K562 (cell line): Measurements from ENCODE around the gene TRERF1. TPM values are rescaled to one million over a fixed set of nuclear protein-coding genes. Genes with fewer than 3 reads are reported as not detected.

Experiments
- ATAC-seq: fragments of 200-7000 bp; cut with Tn5 transposase; 3 replicates; pipeline ENCODE4 v1.9.1; 2020; ENCODE audit warnings: moderate library complexity
- BruUV-seq: library from RNA; stranded (reverse); fragments of 400-500 nt; replicated peaks from 2 replicates; lab custom pipeline; 2021; lab: Mats Ljungman, UMichigan
- CTCF ChIA-PET: fragments of 300-600 bp; formaldehyde crosslinking; extraction: SDS; loops from one replicate; lab custom pipeline; 2021; ENCODE audit warnings: low intra/inter-chr PET ratio; lab: Yijun Ruan, JAX
- POLR2A ChIA-PET: fragments of 300-600, 350-650 bp; sonication (Branson Sonifier 250); formaldehyde crosslinking; extraction: SDS; loops from one replicate; lab custom pipeline; 2021; ENCODE audit warnings: antibody characterized with exemption, inconsistent platforms; lab: Yijun Ruan, JAX
- DNase-seq, 4 experiments: peaks; one replicate each; pipeline versions ENCODE4 v3.0.0 to v3.0.0-alpha.2; 2011 to 2018; ENCODE audit warnings: low spot score in 3 of 4, mixed read lengths in 3 of 4; ENCODE audit errors: extremely low read depth in 1 of 4
- FAIRE-seq: peaks from 2 replicates; lab custom pipeline; 2011; peaks lifted over from hg19 to GRCh38; lab: Jason Lieb, UNC
- H2AFZ ChIP-seq: 2 replicates; pipeline ENCODE4 v1.6.0; 2011; ENCODE audit warnings: low read depth, low read length, control low read depth, inconsistent platforms
- H3K27ac ChIP-seq: fragments of 200-600 bp; 3 replicates; pipeline ENCODE4 v1.8.0; 2011; ENCODE audit warnings: low read depth, mild to moderate bottlenecking, control low read depth, inconsistent platforms, low read length, moderate library complexity, mixed read lengths; ENCODE audit errors: extremely low read depth
- H3K27me3 ChIP-seq, 2 experiments: fragments of 300-600 bp in 1 of 2; 2 replicates in 1 of 2; 3 replicates in 1 of 2; pipeline versions ENCODE4 v1.6.0 to v1.8.0; 2011; ENCODE audit warnings: inconsistent platforms in 2 of 2, low read length in 2 of 2, mild to moderate bottlenecking in 1 of 2, mixed read lengths in 1 of 2, moderate library complexity in 1 of 2; ENCODE audit not compliant: control insufficient read depth in 2 of 2, insufficient read depth in 2 of 2
- H3K36me3 ChIP-seq: fragments of 300-600 bp; 3 replicates; pipeline ENCODE4 v1.8.0; 2011; ENCODE audit warnings: mild to moderate bottlenecking, low read length, inconsistent platforms; ENCODE audit not compliant: control insufficient read depth, insufficient read depth
- H3K4me1 ChIP-seq, 2 experiments: fragments of 200-600 bp in 1 of 2; replicated peaks in 1 of 2; 2 replicates in 1 of 2; 3 replicates in 1 of 2; pipeline versions ENCODE4 v1.5.1 to v1.8.0; 2011; ENCODE audit warnings: inconsistent platforms in 2 of 2, low read length in 2 of 2, mild to moderate bottlenecking in 1 of 2, mixed read lengths in 1 of 2, moderate library complexity in 1 of 2; ENCODE audit not compliant: control insufficient read depth in 2 of 2, insufficient read depth in 2 of 2
- H3K4me2 ChIP-seq: 2 replicates; pipeline ENCODE4 v1.6.1; 2011; ENCODE audit warnings: low read length, control low read depth, inconsistent platforms, mixed read lengths; ENCODE audit not compliant: insufficient read depth
- H3K4me3 ChIP-seq: fragments of 200-600 bp; sonication (generic), shearing (Covaris generic); 2 replicates; pipeline ENCODE4 v1.5.1; 2016; ENCODE audit warnings: control low read depth, inconsistent platforms
- H3K79me2 ChIP-seq: fragments of 200-600 bp; 3 replicates; pipeline ENCODE4 v1.8.0; 2011; ENCODE audit warnings: low read length, inconsistent platforms; ENCODE audit not compliant: control insufficient read depth, insufficient read depth
- H3K9ac ChIP-seq, 2 experiments: 2 replicates each; pipeline versions ENCODE4 v1.6.0 to v1.6.1; 2011; ENCODE audit warnings: low read depth in 2 of 2, low read length in 2 of 2, control low read depth in 1 of 2, inconsistent platforms in 1 of 2, mild to moderate bottlenecking in 1 of 2, mixed read lengths in 1 of 2; ENCODE audit not compliant: insufficient read depth in 1 of 2
- H3K9me1 ChIP-seq: one replicate; pipeline ENCODE4 v1.6.0; 2011; ENCODE audit warnings: inconsistent platforms, mild to moderate bottlenecking, low read length, moderate library complexity; ENCODE audit not compliant: control insufficient read depth, insufficient read depth
- H3K9me3 ChIP-seq: replicated peaks from 2 replicates; pipeline ENCODE4 v1.5.1; 2011; ENCODE audit warnings: low read depth, low read length, inconsistent platforms; ENCODE audit not compliant: control insufficient read depth, insufficient read depth
- H4K20me1 ChIP-seq: replicated peaks from 2 replicates; pipeline ENCODE4 v1.6.1; 2011; ENCODE audit warnings: low read length, inconsistent platforms, mixed read lengths; ENCODE audit not compliant: control insufficient read depth, insufficient read depth
- BRD4 ChIP-seq: fragments of 200-600 bp; sonication (generic); IDR thresholded peaks from 2 replicates; pipeline ENCODE4 v1.6.1; 2017; ENCODE audit warnings: inconsistent platforms
- CHD1 ChIP-seq: fragments of 200-600 bp; sonication (generic); IDR thresholded peaks from one replicate; pipeline ENCODE4 v1.6.1; 2012; ENCODE audit warnings: mild to moderate bottlenecking, moderate library complexity, low read length, inconsistent platforms
- FOXA1 ChIP-seq: fragments of 450-650 bp; IDR thresholded peaks from 2 replicates; pipeline ENCODE4 v1.6.1; 2016; ENCODE audit warnings: mild to moderate bottlenecking, borderline replicate concordance
- GABPB1 ChIP-seq: sonication (generic); formaldehyde crosslinking; IDR thresholded peaks from 2 replicates; pipeline ENCODE4 v1.8.0; 2022; ENCODE audit warnings: mild to moderate bottlenecking, missing genetic modification reagents
- HDAC2 ChIP-seq: fragments of 450-650 bp; IDR thresholded peaks from 2 replicates; pipeline ENCODE4 v1.6.1; 2016; ENCODE audit warnings: mild to moderate bottlenecking
- HDGF ChIP-seq: fragments of 450-650 bp; IDR thresholded peaks from 2 replicates; pipeline ENCODE4 v1.6.1; 2016
- HMBOX1 ChIP-seq: sonication (generic); IDR thresholded peaks from 2 replicates; pipeline ENCODE4 v1.6.1; 2016
- HNRNPK ChIP-seq: fragments of 200-400 bp; formaldehyde crosslinking; IDR thresholded peaks from one replicate; pipeline ENCODE4 v1.6.1; 2018; ENCODE audit warnings: mild to moderate bottlenecking, low read depth, low read length; ENCODE audit not compliant: poor library complexity, severe bottlenecking
- KDM5B ChIP-seq: fragments of 200-600 bp; sonication (generic); IDR thresholded peaks from 2 replicates; pipeline ENCODE4 v1.6.1; 2012; ENCODE audit warnings: low read depth, mild to moderate bottlenecking, moderate library complexity, low read length, control low read depth, inconsistent platforms; ENCODE audit not compliant: insufficient replicate concordance
- KLF1 ChIP-seq: fragments of 450-650 bp; IDR thresholded peaks from 2 replicates; pipeline ENCODE4 v1.6.1; 2016; ENCODE audit warnings: missing genetic modification characterization, missing compliant biosample characterization
- RBM14 ChIP-seq: fragments of 200-400 bp; formaldehyde crosslinking; IDR thresholded peaks from 2 replicates; pipeline ENCODE4 v1.6.1; 2018; ENCODE audit warnings: low read depth, mild to moderate bottlenecking, low read length, moderate library complexity, borderline replicate concordance; ENCODE audit not compliant: insufficient read depth
- SP1 ChIP-seq: sonication (generic); formaldehyde crosslinking; IDR thresholded peaks from 2 replicates; pipeline ENCODE4 v1.8.1; 2022; ENCODE audit warnings: mild to moderate bottlenecking, missing genetic modification reagents
- TAF15 ChIP-seq: fragments of 200-400 bp; formaldehyde crosslinking; IDR thresholded peaks from 2 replicates; pipeline ENCODE4 v1.6.1; 2017; ENCODE audit warnings: mild to moderate bottlenecking, low read depth, low read length, moderate library complexity
- UBTF ChIP-seq, 2 experiments: IDR thresholded peaks; 2 replicates each; pipeline ENCODE4 v1.6.1; 2012; ENCODE audit warnings: improper control_type of control experiment in 2 of 2, low read depth in 2 of 2, low read length in 2 of 2, borderline replicate concordance in 1 of 2
- YY1 ChIP-seq, 3 experiments: IDR thresholded peaks; 2 replicates each; pipeline ENCODE4 v1.6.1; 2011; ENCODE audit warnings: low read length in 2 of 3, mild to moderate bottlenecking in 2 of 3, moderate library complexity in 2 of 3, borderline replicate concordance in 1 of 3, control low read depth in 1 of 3, low read depth in 1 of 3; ENCODE audit not compliant: insufficient read depth in 3 of 3, insufficient replicate concordance in 2 of 3, control insufficient read depth in 1 of 3, insufficient read length in 1 of 3; ENCODE audit errors: extremely low read depth in 1 of 3
- ZBTB17 ChIP-seq: fragments of 450-650 bp; formaldehyde crosslinking; IDR thresholded peaks from 2 replicates; pipeline ENCODE4 v1.4.0; 2020; ENCODE audit warnings: mild to moderate bottlenecking
- ZFP1 ChIP-seq: fragments of 450-650 bp; formaldehyde crosslinking; IDR thresholded peaks from 2 replicates; pipeline ENCODE4 v1.4.0; 2020; ENCODE audit warnings: mild to moderate bottlenecking, mixed read lengths
- ZNF12 ChIP-seq: sonication (generic); formaldehyde crosslinking; IDR thresholded peaks from 2 replicates; pipeline ENCODE4 v1.4.0; 2020; ENCODE audit warnings: mild to moderate bottlenecking, missing genetic modification reagents
- ZNF217 ChIP-seq: sonication (generic); formaldehyde crosslinking; IDR thresholded peaks from 2 replicates; pipeline ENCODE4 v1.8.0; 2022; ENCODE audit warnings: mild to moderate bottlenecking, missing genetic modification reagents
- WGBS: fragments of 100-300 bp; shearing (Covaris generic); methylation state at CpG from one replicate; pipeline ENCODE4 v1.1.6; 2016; ENCODE audit warnings: low coverage, mixed read lengths; ENCODE audit not compliant: insufficient coverage; ENCODE audit errors: missing lambda C conversion rate; 5-methylcytosine and 5-hydroxymethylcytosine counted together
- in situ Hi-C: fragments of 300-500 bp; cut with MboI; formaldehyde crosslinking; loops from 4 replicates; pipeline ENCODE4 v1.15.0; 2018; ENCODE audit warnings: inconsistent platforms, mixed read lengths
- intact Hi-C: fragments of 100-400 bp; cut with micrococcal nuclease; formaldehyde crosslinking; loops from 2 replicates; pipeline ENCODE4 v1.14.2; 2022
- polyA plus RNA-seq, 8 experiments: library from polyadenylated mRNA; depleted of rRNA in 4 of 8; stranded (reverse) in 5 of 8; unstranded in 3 of 8; fragments of >200 nt; fragmentation: Nextera tagmentation in 2 of 8; fragmentation: Illumina TruSeq in 1 of 8; extraction: Ambion mirVana in 2 of 8; extraction: Trizol in 1 of 8; gene quantifications; 2 replicates each; pipeline versions ENCODE4 v1.2.1 to v1.2.3, GENCODE V29; 2011 to 2014; ENCODE audit warnings: inconsistent platforms in 1 of 8, missing spikeins in 1 of 8
- total RNA-seq, 7 experiments: library from RNA; depleted of rRNA in 6 of 7; stranded (reverse); fragments of >200 nt in 6 of 7; fragmentation: Illumina TruSeq in 2 of 7; extraction: Trizol in 2 of 7; gene quantifications; 2 replicates each; pipeline versions ENCODE4 v1.2.1 to v1.2.3, GENCODE V29; 2011 to 2021; ENCODE audit warnings: low replicate concordance in 1 of 7

Gene TRERF1
- total and polyA plus RNA-seq, 9 of the 15 experiments (the other 6 are each of a cell fraction or from before 2014, with no cell fraction given), result 0.04 to 0.20 (median 0.07) TPM; not detected in 3

GRCh38 chr6:42404484-42404883 lies 47.2 kb downstream of the TRERF1 start (continued):
- TF ChIP-seq UBTF (IDR thresholded peaks at IDR 0.05; ENCODE audit: borderline replicate concordance in 1 of 2, low read depth in 2 of 2, low read length in 2 of 2), result peak; percentile 57 to 92; a peak in 3 of 4 replicates
- 0 out of 2 replicates have a peak, but pooled peaks have one; percentile 20 for TF ChIP-seq GABPB1 (CRISPR knock-in tag)

- Histone ChIP-seq H4K20me1 (no peaks in the 10 kb centered on the region), H3K27me3 (peaks cover 2 to 26% of the 10 kb centered on the region in 2 experiments; a peak in 2 of 5 replicates), H3K36me3 (no peaks in the 10 kb centered on the region), H3K4me3 (no peak overlapping the region), H3K27ac (no peak overlapping the region), H3K4me1 (peaks cover 6 to 29% of the 10 kb centered on the region in 2 experiments; a peak in 3 of 5 replicates), H2AFZ (peak overlapping the region; percentile 13; the same call in 1 of the 2 replicates), H3K9me1 (no peaks in the 10 kb centered on the region), H3K9ac (peak overlapping the region in 1 of 2 experiments; percentile 45; a peak in 1 of 4 replicates), H3K9me3 (no peaks in the 10 kb centered on the region), H3K4me2 (no peak overlapping the region), H3K79me2 (no peaks in the 10 kb centered on the region)
- intact Hi-C loops (no loop called here), in situ Hi-C loops (no loop called here)
- WGBS, result 64% methylated on average over 5 of the region's 5 CpGs
- FAIRE-seq (peak; percentile 23), DNase-seq (no peak), ATAC-seq (no peak)
- BruUV-seq, result no TSS peak
- ChIA-PET CTCF (no interaction called here), POLR2A (interaction anchor here (1.1 to 2.0 kb wide), 2 partner anchors 9 to 20 kb away, joined by 3 to 8 read pairs; no protein-coding TSS in a partner anchor)
- TF ChIP-seq CHD1 (no peak), ZBTB17 (no peak), FOXA1 (no peak), YY1 (IDR thresholded peaks at IDR 0.05; ENCODE audit: borderline replicate concordance in 1 of 3, control insufficient read depth in 1 of 3, extremely low read depth in 1 of 3, insufficient read depth in 3 of 3, insufficient read length in 1 of 3, insufficient replicate concordance in 2 of 3, low read depth in 1 of 3, low read length in 2 of 3) (no peak), HNRNPK (no peak), ZFP1 (no peak), SP1 (CRISPR knock-in tag) (no peak), HDGF (no peak), HDAC2 (no peak), KDM5B (no peak), RBM14 (no peak), HMBOX1 (no peak), ZNF12 (CRISPR knock-in tag) (no peak), ZNF217 (CRISPR knock-in tag) (no peak), KLF1 (tag) (no peak), BRD4 (no peak), TAF15 (no peak)
Measured at GRCh38 chr6:42403831-42404230, 47.9 kb downstream of the TRERF1 start.
